Measurements from ENCODE around the gene ADAMTS14.
A peak's percentile ranks its signal among the peaks of the same experiment; 100 is the strongest.

Gene ADAMTS14

DNA sequence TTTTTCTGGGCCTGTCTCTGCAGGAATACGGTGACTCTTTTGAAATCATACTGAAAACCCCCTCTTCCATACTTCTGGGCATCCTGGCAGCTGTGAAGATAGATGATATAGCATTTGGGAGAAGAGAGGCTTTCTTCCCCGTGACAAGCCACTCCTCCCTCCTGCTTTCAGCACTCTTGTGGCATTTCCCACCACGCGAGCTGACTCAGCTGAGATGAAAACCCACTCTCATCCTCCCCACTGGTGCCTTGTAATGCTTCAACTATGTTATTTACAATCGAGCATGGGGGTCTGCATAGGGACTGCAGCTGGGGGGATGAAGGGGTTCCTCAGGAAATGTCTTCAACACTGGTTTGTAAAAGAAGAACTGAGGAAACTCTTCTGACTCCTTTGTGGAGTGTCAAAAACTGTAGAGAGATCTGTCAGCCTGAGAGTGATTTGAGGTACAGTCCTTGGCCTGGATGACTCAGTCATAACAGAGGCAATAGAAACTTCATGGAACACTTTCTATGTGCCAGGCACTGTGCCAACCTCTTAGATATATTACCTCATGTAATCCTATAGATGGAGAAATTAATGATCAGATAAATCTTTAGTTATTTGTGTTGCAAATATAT lies 114.6 kb downstream of the ADAMTS14 start:
- ATAC-seq (peak; percentile 78), DNase-seq (peak; percentile 39)

DNA sequence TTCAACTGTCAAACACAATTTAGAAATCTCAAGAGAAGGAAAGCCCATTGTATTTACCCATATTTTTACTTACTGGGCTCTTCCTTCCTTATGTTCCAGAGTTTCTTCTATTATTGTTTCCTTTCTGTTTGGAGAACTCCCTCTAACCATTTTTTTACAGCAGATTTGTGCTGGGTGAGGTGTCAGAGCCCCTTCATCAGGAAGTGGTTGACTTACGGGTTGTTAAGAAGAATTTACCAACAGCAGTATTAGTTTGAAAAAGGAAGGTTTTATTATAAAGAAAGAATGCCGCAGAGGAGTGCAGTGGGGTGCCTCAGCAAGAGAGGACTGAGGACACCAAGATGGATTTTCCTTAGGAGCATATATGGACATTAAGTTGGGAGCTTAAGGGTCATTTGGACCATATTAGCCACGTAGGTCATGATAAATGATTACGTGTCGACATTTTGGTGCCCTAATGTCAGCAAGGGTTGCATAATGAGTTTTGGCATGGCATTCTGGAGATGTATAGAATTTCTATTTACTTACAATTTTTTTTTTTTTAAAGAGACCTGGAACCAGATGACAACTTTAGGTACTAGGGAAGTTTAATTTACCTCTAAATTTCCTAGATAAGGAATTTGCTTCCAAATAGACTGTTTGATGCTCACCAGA lies 119.2 kb downstream of the ADAMTS14 start:
- no peak for ATAC-seq
- DNase-seq: no peak

DNA sequence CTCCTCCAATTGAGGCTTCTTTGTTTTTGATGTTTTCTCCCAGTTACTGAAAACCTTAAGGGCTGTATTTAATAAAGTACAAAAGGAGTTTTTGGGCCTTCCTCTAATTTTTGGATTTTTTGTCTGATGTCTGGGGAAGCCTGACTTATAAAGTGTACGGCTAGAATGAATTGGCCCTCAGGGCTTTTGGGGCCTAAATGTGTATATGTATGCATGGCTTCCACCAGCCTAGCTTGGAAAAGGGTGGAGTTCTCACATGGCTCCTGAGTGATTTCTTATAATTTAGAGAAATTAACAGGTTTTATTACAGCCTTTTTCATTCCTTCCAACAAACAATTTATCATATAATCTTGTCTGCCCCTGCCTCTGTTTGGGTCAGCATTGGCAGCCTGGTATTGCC lies 123.3 kb downstream of the ADAMTS14 start:
- ATAC-seq (no peak), DNase-seq (no peak)

DNA sequence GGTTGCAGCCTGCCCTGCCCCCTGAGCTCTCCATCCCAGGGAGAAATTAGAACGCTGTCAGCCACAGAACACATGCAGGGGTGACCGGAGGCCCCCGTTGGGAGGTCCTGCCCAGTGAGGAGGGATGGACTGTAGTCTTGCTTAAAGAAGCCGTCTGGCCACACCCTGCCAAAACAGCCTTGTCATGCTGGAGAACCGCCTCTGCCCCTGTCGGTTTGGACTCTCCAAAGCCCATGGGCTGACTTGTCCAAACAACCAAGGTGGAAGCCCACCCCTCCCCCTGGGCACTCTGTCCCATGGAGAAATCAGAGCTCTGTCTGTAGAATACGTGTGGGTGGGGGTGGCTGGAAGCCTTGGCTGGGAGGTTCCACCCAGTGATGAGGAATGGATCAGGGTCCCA lies 125.5 kb downstream of the ADAMTS14 start:
- DNase-seq (no peak), ATAC-seq (no peak)

DNA sequence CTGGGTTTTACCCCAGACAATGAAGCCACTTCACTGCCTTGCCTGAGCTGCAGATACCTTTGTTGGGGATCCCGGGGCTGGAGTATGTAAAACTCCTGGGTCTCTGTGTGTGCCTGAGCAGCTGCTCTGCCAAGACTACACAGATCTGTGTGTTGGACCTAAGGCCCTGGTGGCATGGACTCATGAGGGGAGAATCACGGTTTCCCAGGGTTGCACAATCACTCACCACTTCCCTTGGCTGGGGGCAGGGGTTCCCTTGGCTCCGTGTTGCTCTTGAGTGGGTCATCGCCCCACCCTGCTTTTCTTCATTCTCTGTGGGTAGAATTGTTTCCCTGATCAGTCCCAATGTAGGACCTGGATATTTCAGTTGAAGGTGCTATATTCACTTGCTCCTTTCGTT lies 126.8 kb downstream of the ADAMTS14 start:
- ATAC-seq (no peak), DNase-seq (no peak)

DNA sequence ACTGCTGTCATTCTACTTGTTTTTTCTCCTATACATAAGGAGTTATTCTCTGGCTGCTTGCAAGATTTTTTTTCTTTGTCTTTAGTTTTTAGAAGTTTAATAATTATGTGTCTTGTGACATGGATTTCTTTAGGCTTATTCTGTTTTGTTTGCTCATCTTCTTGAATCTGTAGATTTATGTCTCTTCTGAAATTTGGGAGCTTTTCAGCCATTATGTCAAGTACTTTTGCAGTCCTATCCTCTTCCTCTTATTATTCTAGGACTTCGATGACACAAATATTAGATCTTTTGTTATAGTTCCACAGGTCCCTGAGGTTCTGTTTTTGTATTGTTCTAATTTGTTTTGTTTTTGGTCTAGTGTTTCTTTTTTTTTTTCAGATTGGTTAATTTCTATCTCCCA lies 129.5 kb downstream of the ADAMTS14 start:
- ATAC-seq: no peak
- no peak for DNase-seq

DNA sequence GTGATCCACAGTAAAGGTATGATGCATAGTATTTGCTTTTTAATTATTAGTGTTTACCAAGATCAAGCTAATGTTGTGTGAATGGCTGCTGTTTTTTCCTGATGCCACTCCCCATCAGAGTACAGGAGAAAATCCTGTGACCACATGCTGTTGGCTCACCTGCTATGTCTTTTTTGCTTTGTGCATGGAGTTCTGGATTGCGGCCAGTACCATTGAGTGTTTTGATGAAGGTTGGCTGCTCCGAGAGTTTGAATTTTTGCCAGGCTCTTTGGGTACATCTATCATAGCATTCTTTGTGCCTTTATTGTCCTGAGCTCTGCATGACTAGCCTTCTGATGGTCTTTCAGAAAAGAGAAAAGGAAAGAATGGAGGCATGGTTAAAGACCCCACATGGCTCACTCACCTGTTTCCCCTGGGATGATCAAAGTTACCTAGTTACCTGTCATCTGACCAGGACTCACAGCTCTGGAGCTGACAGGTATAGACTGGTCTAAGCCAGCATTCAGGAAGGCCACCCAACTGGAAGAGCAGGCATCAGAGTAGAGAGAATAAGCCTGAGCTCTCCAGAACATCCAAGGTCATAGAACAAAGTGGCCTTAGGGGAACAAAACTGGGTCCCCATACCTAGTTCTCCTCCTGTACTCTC lies 131.6 kb downstream of the ADAMTS14 start:
- DNase-seq (no peak), ATAC-seq (no peak)

DNA sequence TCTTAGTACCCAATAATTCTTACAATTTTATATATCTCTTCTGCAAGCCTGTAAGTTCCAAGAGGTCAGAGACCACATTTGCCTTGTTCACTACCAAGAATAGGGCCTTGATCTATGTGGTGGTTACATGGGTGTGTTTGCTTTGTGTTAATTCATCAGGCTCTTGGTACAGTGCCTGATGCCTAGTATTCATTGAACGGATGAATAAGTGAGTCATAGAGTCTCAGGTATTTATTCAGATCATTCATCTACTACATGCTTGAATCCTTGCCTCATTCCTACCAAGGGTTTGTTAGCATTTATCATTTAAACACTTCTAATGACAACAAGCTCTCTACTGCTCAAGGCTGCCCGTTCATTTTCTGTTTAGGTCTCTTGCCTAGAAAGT lies 132.1 kb downstream of the ADAMTS14 start:
- DNase-seq (no peak), ATAC-seq (no peak)

DNA sequence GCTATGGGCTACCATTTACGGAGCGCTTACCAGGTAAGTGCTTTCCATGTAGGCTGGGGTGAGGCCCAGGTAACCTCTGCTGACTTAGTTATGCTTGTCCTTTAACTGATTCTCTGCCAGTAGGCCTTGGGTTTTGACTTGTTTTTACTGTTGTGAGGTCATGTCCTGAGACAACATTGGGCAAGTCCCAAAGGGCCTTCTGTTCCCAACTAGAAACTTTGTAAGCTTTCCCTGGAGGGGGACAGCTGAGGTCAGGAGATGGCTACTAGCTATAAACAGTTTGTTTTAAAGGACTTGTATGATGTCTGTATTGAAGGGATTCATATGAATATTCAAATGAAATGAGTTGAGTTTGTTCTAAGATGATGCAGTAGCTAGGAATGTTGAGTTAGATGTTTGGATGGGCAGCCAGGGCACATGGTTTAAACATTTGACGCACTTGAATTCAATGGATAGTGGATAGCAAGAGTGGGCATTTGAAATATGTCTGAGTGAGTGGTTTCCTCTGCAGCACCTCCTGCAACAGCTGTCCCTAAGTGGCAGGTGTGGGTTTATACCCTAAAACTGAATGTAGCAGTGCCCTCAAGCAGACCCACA lies 133.4 kb downstream of the ADAMTS14 start:
- no peak for ATAC-seq
- no peak for DNase-seq

DNA sequence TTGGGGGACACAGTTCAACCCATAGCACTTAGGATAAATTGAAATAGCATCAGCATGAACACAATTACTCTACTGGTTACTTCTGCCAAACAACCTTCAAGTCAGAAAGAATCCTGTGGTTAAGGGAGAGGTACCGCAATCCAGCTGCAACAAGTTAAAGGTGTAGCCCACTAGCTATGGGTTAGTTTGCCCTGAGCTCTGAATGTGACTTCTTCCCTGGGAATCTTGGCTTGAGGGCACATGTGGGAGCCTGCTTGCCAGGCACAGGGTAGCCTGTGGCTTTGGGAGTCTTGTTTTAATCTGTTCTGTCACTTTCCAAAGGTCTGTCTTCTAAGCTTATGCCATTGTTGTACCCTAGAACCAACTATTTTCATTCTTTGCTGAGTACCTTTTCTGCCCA lies 134.5 kb downstream of the ADAMTS14 start:
- DNase-seq: no peak
- ATAC-seq: no peak

DNA sequence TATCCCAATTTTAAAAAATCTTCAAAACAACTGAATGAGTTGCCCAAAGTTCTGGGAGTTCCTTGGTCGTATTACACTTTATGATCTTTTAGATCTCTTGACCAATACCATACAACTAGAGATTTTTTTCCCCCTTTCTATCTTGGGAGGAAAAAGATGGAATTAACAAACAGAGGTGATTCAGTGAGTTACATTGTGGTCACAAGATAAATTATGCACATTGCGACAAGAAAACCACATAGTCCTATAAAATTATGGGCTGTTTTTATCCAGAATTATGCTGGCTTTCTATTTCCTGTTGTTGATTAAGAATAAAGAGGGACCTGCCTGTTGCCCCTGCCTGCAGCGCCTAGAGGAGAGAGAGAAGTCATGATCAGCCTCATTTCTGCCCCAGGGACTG lies 135.2 kb downstream of the ADAMTS14 start:
- ATAC-seq (no peak), DNase-seq (no peak)

DNA sequence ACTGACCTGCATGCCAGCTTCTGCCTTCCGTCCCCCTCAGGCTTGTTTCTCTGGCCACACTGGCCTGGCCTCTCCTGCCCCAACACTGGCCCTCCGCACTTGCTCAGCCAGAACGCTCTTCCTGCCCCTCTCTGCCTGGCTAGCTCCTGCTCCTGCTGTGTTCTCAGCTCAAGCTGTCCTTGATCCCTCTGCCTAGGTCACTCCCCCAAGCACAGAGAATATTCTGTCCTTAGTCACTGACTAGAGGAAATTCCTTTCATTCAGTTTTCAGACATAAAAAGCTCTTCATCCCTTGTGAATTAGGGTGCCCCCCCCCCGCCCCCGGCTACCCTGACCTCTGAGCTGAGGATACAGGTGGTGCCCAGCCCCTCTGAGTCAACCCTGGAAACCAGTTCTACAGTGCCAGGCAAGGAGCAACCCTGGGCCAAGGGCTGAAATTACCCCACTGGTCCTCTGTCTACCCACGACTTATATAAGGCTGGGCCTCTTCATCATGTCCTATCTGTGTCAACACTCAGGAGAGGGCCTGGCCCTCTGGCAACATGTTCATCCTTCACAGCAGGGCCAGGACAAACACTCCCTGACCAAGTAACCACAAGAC lies 136.8 kb downstream of the ADAMTS14 start:
- DNase-seq (no peak), ATAC-seq (no peak)

DNA sequence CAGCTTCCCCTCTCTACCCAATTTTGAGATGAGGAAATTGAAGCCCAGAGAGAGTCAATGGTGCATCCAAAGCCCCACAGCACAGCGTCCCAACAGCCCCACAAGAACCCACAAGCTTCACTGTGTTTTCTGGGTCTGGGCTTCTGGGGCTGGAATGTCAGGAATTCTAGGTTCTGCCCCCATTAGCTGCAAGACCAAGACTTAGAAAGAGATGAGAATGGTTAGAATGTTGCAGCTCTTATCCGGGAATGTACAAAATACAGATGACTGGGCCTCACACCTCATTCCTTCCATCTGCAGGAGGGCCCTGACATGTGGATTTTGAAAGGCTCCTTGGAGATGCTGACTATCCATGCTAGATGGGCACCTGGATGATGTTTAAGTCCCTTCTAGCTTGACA lies 137.4 kb downstream of the ADAMTS14 start:
- DNase-seq (no peak), ATAC-seq (no peak)

DNA sequence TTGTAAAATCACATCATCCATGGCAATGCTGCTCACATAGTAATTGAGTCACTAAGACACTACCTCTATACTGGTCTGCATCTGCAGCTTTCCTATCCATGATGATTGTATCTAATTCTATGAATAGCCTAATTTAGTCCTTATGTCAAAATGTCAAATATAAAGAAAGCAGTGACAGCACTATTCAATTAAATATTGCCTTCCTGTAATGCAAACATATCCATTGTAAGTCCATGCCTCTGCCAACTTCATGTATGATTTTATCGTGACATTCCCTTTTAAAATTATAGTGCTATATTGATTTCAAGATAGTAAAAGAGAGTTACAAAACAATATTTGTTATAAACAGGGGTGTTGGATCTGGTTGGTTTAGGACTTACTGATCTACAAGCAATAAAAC lies 138.7 kb downstream of the ADAMTS14 start:
- DNase-seq (no peak), ATAC-seq (no peak)

DNA sequence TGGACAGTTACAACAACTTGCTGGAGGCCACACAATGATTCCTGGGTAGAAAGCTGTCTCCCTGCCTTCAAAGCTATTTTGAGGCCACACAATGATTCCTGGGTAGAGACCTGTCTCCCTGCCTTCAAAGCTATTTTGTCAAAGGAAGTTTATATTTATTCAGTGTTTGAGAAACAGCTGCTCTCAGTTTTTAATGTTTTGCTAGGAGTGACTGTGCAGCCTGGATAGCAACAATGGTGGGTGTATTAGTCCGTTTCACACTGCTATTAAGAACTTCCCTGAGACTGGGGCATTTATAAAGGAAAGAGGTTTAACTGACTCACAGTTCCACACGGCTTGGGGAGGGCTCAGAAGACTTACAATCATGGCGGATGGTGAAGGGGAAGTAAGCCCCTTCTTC lies 139.6 kb downstream of the ADAMTS14 start:
- DNase-seq: no peak
- no peak for ATAC-seq
